Testis (tissue), 2 donors: ENCODE data around the gene ZNF644.

Experiments used
- POLR2A ChIP-seq: fragments of 450-650 bp; IDR thresholded peaks from one replicate; pipeline ENCODE4 v1.6.1; 2017; ENCODE audit warnings: antibody characterized with exemption, mild to moderate bottlenecking, moderate library complexity
- TF ChIP-seq, protein P1 (sequence below), 3 experiments: fragments of 450-650 bp in 2 of 3; fragments of 200-600 bp in 1 of 3; sonication (generic) in 1 of 3; IDR thresholded peaks; one replicate each; pipeline ENCODE4 v1.5.1; 2016 to 2019; ENCODE audit warnings: antibody characterized with exemption in 3 of 3, mild to moderate bottlenecking in 2 of 3, moderate library complexity in 1 of 3

DNA sequence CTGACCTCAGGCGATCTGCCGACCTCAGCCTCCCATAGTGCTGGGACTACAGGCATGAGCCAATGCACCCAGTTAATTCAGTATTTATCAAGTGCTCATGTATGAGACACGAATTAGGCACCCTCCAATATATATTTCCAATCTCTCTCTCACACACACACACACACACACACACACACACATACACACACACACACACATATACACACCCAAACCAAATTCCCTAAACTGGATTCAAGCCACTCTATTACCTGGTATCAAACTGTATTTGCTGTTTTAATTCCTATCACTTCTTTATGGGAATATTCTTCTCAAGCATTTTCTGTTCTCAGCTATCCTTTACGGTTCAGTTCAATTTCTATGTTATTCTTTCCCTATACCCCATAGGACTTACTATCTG lies 8.5 kb downstream of the ZNF644 start:
- TF ChIP-seq, protein P1, sequence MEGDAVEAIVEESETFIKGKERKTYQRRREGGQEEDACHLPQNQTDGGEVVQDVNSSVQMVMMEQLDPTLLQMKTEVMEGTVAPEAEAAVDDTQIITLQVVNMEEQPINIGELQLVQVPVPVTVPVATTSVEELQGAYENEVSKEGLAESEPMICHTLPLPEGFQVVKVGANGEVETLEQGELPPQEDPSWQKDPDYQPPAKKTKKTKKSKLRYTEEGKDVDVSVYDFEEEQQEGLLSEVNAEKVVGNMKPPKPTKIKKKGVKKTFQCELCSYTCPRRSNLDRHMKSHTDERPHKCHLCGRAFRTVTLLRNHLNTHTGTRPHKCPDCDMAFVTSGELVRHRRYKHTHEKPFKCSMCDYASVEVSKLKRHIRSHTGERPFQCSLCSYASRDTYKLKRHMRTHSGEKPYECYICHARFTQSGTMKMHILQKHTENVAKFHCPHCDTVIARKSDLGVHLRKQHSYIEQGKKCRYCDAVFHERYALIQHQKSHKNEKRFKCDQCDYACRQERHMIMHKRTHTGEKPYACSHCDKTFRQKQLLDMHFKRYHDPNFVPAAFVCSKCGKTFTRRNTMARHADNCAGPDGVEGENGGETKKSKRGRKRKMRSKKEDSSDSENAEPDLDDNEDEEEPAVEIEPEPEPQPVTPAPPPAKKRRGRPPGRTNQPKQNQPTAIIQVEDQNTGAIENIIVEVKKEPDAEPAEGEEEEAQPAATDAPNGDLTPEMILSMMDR (IDR thresholded peaks at IDR 0.05), result no peak
- no peak for TF ChIP-seq POLR2A
